Measurements from ENCODE around the gene LHX1.

GRCh38 chr17:36948717-36949460 is 11.6 kb downstream of the LHX1 start, which contains the start of gene AATF:
- TF ChIP-seq CTCF (IDR thresholded peaks at IDR 0.05) (no peak), EP300 (IDR thresholded peaks at IDR 0.05) (no peak)
